Vagina (tissue), 2 donors: Measurements from ENCODE around the gene SNAP91.

ENCODE experiments used
- POLR2A ChIP-seq, 2 donors: fragments of 450-650 bp; IDR thresholded peaks; one replicate each; pipeline ENCODE4 v1.6.1; 2017; ENCODE audit warnings: antibody characterized with exemption in 2 of 2, mild to moderate bottlenecking in 2 of 2, moderate library complexity in 2 of 2
- POLR2AphosphoS5 ChIP-seq, 2 donors: sonication (generic); formaldehyde crosslinking; IDR thresholded peaks; one replicate each; pipeline ENCODE4 v1.9.0; 2017; ENCODE audit warnings: antibody characterized with exemption in 2 of 2, mild to moderate bottlenecking in 2 of 2, low read depth in 1 of 2; ENCODE audit not compliant: insufficient read depth in 1 of 2
- TF ChIP-seq, protein P1 (sequence below), 3 experiments: fragments of 450-650 bp in 2 of 3; fragments of 200-600 bp in 1 of 3; sonication (generic) in 1 of 3; IDR thresholded peaks; one replicate each; pipeline ENCODE4 v1.5.1; 2017 to 2019; ENCODE audit warnings: antibody characterized with exemption in 3 of 3, mild to moderate bottlenecking in 2 of 3, moderate library complexity in 2 of 3

DNA sequence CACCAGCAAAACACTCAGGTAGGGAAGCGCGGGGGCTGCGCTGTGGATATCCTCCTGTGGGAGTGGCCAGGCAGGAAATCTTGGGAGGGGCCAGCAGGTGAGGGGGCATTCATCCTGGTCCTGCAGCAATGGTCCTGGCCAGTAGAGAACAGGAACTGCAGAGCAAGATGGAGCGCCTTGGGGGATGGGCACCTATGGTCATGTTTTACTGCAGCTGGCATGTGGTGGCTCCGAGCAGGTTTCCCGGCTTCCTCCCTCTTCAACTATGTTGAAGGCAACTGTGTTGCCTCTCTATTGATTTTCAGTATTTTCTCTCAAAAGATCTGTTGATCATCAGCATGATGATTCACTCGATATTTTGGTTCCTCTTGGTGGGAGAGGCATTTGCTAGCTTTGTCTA is 70.9 kb downstream of the SNAP91 start:
- no peak for TF ChIP-seq POLR2A (IDR thresholded peaks at IDR 0.05)
- TF ChIP-seq, protein P1, sequence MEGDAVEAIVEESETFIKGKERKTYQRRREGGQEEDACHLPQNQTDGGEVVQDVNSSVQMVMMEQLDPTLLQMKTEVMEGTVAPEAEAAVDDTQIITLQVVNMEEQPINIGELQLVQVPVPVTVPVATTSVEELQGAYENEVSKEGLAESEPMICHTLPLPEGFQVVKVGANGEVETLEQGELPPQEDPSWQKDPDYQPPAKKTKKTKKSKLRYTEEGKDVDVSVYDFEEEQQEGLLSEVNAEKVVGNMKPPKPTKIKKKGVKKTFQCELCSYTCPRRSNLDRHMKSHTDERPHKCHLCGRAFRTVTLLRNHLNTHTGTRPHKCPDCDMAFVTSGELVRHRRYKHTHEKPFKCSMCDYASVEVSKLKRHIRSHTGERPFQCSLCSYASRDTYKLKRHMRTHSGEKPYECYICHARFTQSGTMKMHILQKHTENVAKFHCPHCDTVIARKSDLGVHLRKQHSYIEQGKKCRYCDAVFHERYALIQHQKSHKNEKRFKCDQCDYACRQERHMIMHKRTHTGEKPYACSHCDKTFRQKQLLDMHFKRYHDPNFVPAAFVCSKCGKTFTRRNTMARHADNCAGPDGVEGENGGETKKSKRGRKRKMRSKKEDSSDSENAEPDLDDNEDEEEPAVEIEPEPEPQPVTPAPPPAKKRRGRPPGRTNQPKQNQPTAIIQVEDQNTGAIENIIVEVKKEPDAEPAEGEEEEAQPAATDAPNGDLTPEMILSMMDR (IDR thresholded peaks at IDR 0.05), result no peak
- no peak for TF ChIP-seq POLR2AphosphoS5 (IDR thresholded peaks at IDR 0.05; ENCODE audit: insufficient read depth in 1 of 2, low read depth in 1 of 2)
